GM21737 (cell line): ENCODE data around the gene ZNF100.
"Not testable (repeated sequence)": the region's sequence is repeated elsewhere in the genome, so short reads cannot be mapped to it uniquely, and the experiment has no call there.

Source experiments
- ATAC-seq: cut with Tn5 transposase; IDR thresholded peaks from one replicate; pipeline ENCODE4 v1.9.1; 2021; ENCODE audit warnings: mild to moderate bottlenecking, moderate library complexity; ENCODE audit not compliant: unreplicated experiment

Gene ZNF100

DNA sequence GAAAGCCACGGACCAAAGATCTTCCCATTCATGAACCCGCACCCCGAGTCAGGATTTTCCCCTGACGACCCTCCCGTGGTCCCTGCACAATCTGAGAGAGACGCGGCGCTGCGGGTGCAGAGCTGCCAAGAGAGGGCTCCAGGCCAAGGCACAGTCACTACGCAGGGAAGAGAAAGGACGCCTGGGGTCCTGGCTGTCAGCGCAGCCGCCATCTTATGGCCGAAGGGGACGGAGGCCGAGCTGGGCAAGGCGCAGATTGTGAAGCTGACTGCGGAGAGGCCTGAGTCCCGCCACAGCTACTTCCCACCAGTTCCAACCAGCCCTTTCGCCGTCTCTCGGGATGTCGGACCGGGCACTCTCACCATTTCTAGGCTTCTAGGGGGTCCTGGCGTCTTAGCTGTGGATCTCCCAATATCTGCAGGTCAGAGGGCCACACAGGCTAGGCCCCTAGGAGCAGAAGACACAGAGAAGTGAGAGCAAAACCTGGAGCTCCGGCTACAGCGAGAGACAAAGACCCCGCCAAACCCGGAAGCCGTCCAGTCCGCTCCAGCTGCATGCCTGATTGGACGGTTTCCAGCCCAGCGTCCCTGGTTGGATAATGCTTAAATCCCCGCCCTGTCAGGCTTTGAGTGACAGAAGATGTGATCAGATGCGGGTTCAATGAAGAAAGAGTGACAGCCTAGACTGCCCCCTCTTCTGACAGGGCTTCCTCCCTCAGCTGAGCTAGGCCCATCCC, at the start of gene ZNF100:
ZNF100 (minus strand) TSS at position 515 of the 736 bp plus-strand sequence; CDS start at position 365, 150 bp downstream.
- ATAC-seq: peak; percentile 91

GRCh38 chr19:21812448-21812847, 45.1 kb upstream of the ZNF100 start:
- no peak for ATAC-seq

DNA sequence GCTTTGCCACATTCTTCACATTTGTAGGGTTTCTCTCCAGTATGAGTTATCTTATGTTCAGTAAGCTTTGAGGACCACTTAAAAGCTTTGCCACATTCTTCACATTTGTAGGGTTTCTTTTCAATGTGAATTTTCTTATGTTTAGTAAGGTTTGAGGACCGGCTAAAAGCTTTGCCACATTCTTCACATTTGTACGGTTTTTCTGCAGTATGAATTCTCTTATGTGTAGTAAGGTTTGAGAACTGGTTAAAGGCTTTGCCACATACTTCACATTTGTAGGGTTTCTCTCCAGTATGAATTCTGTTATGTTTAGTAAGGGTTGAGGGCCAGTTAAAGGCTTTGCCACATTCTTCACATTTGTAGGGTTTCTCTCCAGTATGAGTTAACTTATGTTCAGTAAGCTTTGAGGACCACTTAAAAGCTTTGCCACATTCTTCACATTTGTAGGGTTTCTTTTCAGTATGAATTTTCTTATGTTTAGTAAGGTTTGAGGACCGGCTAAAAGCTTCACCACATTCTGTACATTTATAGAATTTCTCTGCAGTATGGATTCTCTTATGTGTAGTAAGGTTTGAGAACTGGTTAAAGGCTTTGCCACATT, 41.1 kb upstream of the ZNF100 start:
- ATAC-seq: not testable (repeated sequence)

DNA sequence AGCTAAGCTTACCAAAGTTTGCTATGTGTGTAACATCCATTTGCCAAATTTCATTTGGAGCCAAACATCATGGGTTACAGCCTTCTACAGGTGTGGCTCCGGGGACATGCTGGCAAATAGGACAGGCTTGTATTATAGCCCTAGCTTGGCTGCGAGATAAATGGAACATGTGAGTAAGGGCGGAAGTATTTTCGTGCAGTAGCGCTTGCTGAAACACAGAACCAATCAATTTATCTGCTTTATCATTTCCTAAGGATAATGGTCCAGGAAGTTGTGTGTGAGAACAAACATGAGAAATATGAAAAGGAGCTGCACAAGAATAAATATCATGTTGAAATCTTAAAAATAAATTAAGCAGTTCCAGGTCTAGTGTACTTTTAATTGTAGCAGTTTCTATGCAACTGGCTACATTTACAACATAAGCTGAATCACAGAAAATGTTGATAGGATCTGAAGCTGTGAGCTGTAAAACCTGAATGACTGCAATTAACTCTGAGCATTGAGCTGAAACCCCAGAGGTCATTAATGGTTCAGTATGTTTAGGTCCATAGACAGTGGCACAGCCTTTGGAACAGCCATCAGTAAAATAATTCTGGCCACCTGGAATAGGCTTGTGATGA, 22.2 kb upstream of the ZNF100 start:
- no peak for ATAC-seq

- ATAC-seq: no peak
Measured at GRCh38 chr19:21786936-21787335, 19.6 kb upstream of the ZNF100 start.

DNA sequence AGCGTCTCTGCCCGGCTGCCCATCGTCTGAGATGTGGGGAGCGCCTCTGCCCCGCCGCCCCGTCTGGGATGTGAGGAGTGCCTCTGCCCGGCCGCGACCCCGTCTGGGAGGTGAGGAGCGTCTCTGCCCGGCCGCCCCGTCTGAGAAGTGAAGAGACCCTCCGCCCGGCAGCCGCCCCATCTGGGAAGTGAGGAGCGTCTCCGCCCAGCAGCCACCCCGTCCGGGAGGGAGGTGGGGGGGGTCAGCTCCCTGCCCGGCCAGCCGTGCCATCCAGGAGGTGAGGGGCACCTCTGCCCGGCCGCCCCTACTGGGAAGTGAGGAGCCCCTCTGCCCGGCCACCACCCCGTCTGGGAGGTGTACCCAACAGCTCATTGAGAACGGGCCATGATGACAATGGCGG, 8.4 kb upstream of the ZNF100 start:
- ATAC-seq: not testable (repeated sequence)

DNA sequence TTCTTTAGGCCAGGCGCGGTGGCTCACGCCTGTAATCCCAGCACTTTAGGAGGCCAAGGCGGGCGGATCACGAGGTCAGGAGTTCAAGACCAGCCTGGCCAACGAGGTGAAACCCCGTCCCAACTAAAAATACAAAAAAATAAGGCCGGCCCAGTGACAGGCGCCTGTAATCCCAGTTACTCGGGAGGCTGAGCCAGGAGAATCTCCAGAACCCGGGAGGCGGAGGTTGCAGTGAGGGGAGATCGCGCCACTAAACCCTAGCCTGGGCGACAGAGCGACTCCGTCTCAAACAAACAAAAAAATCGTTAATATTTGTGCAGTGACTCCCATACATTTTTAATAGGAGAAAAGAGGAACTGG, 694 bp downstream of the ZNF100 start:
- ATAC-seq: not testable (repeated sequence)

GRCh38 chr19:21765151-21765550, 2.2 kb downstream of the ZNF100 start:
- ATAC-seq: no peak

GRCh38 chr19:21761547-21761946, 5.8 kb downstream of the ZNF100 start:
- not testable (repeated sequence) for ATAC-seq

- no peak for ATAC-seq
Measured at GRCh38 chr19:21758296-21758695, 9.1 kb downstream of the ZNF100 start.

DNA sequence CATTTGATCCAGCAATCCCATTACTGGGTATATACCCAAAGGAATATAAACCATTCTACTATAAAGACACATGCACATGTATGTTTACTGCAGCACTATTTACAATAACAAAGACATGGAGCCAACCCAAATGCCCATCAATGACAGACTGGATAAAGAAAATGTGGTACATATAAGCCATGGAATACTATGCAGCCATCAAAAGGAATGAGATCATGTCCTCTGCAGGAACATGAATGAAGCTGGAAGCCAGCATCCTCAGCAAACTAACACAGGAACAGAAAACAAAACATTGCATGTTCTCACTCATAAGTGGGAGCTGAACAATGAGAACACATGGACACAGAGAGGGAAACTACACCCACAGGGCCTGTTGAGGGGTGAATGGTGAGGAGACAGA, 11.8 kb downstream of the ZNF100 start:
- not testable (repeated sequence) for ATAC-seq

GRCh38 chr19:21751384-21751783, 16.0 kb downstream of the ZNF100 start:
- no peak for ATAC-seq

DNA sequence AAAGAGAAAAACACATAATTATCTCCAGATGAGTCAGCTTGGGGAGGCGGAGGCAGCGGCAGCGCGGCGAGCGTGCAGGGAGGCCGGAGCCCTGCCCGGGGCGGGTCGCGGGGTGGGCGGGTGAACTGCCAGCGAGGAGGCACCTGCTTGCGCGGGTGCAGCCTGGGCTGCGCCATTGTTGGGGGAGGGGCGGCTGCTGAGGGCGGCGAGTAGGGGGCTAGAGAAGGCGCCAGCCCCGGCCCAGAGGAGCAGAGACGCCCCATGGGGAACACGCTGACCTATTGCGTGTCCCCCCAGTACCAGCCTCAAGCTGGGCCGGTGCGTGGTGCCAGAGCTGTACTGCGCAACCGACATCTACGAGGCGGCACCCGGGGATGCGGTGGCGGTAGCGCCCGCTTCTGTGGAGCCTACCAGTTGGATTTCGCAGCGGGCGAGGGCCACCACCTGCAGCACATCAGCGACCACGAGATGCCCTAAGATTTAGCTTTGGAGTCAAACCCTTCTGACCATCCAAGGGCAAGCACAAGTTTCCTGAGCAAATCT, 16.7 kb downstream of the ZNF100 start:
- no peak for ATAC-seq

DNA sequence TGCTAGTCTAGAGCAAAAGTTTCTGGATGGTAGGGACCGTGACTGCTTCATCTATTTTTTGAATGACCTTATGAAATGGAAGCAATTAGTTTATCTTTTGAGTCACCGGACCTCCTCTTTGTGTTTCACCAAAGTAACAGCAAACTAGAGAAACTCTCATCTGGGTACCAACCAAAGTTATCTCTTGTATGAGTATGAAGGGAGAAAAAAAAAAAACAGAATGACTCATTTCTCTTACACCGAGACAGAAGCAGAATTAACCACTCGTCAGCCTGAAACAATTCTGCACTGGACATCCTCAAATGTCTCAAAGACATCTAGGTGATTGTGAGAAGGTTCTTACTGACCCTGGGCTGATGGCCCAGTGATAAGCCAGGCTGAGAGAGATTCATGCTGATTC, 18.3 kb downstream of the ZNF100 start:
- no peak for ATAC-seq

- ATAC-seq: no peak
Measured at GRCh38 chr19:21748088-21748487, 19.3 kb downstream of the ZNF100 start.

DNA sequence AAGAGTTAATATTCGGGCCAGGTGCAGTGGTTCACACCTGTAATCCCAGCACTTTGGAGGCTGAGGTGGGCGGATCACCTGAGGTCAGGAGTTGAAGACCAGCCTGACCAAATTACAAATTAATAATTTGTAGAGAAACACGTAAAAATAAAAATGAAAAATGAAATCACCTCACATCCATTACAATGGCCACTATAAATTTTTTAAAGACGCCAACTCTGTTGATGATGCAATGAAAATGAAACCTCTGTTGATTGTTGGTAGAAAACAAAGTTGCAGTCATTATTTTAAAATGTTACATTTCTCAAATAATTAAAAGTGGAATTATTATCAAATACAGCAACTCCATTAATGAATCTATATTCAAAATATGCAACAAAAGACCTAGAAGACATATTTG, 26.8 kb downstream of the ZNF100 start:
- no peak for ATAC-seq

GRCh38 chr19:21726942-21727747, 40.2 kb downstream of the ZNF100 start:
- ATAC-seq: not testable (repeated sequence)

DNA sequence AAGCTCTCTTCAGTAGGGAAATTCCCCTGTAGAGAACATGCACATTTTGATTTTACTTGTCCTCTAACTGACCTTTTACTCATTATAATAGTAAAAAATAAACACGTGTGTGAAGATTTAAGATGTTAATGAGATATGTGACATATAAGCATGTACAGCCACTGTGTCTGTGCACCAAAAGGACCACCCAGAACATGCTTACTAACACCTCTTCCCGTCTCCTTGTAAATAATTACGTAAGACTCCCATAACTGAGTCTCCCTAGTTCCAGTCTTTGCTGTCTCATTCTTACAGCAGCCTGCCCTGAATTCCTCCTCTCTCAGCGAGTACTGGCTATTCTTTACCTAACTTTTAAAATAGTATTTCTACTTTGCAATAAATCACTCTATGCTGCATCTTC, 53.6 kb downstream of the ZNF100 start:
- ATAC-seq: no peak

DNA sequence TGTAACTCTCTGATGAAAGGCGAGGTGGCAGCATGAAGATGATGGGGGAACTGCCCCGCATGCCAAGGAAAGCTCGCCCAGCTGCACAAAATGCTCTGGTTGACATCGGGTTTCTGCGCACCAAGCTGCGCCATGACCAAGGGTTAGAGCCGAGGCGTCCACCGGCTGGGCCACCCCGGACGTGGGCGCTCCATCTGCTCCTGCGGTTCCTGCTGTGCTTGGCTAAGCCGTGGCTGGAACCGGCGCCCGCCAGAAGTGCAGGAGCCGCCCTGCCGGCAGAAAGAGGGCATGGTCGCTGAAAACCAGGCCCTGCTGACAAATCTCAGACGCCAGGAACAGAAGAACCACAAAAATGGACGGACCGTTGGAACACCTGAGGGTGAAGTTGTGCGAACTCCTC, 57.9 kb downstream of the ZNF100 start:
- ATAC-seq: no peak

DNA sequence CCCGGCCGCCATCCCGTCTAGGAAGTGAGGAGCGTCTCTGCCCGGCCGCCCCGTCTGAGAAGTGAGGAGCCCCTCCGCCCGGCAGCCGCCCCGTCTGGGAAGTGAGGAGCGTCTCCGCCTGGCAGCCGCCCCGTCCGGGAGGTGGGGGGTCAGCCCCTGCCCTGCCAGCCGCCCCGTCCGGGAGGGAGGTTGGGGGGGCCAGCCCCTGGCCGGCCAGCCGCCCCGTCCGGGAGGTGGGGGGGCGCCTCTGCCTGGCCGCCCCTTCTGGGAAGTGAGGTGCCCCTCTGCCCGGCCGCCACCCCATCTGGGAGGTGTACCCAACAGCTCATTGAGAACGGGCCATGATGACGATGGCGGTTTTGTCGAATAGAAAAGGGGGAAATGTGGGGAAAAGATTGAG, 59.5 kb downstream of the ZNF100 start:
- not testable (repeated sequence) for ATAC-seq

DNA sequence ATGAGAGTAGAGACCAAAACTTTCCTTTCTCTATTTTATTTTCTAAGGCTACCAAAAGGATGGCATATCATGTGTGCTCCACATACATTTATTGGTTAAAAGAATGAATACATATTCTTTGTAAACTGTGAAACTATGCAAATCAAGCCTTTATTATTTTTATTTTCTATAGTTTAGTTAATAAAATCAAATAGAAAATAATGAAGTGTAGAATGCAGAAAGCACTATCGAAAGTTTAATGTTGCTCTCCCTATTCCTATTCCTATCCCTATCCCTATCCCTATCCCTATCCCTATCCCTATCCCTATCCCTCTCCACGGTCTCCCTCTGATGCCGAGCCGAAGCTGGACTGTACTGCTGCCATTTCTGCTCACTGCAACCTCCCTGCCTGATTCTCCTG, 60.3 kb downstream of the ZNF100 start:
- no peak for ATAC-seq
